A549 (cell line): ENCODE measurements around the gene SV2C. TPM values are rescaled to one million over a fixed set of nuclear protein-coding genes. Genes with fewer than 3 reads are reported as not detected.

Experiments used
- ATAC-seq, 2 experiments: fragments of 200-7000 bp in 1 of 2; fragments of >200 bp in 1 of 2; cut with Nextera tagmentation in 1 of 2; cut with Tn5 transposase in 1 of 2; 3 replicates each; pipeline versions ENCODE4 v1.8.0 to v1.9.1; 2018 to 2020; ENCODE audit warnings: mild to moderate bottlenecking in 1 of 2, moderate library complexity in 1 of 2
- CTCF ChIA-PET: fragments of 300-600 bp; sonication (Branson Sonifier 250); formaldehyde crosslinking; extraction: SDS; loops from one replicate; lab custom pipeline; 2021; ENCODE audit warnings: antibody characterized with exemption, inconsistent platforms; lab: Yijun Ruan, JAX
- POLR2A ChIA-PET: fragments of 350-600 bp; formaldehyde crosslinking; extraction: SDS; loops from one replicate; lab custom pipeline; 2021; ENCODE audit warnings: antibody characterized with exemption, inconsistent platforms; lab: Yijun Ruan, JAX
- DNase-seq, 2 experiments: peaks; one replicate each; pipeline versions ENCODE4 v3.0.0 to v3.0.0-alpha.2; 2011 to 2016; ENCODE audit warnings: low read depth in 1 of 2, low spot score in 1 of 2
- FAIRE-seq: peaks from 2 replicates; lab custom pipeline; 2011; peaks lifted over from hg19 to GRCh38; lab: Jason Lieb, UNC
- H3K27ac ChIP-seq, 2 experiments: fragments of >200 bp; sonication (Bioruptor Twin); formaldehyde crosslinking; 3 replicates each; pipeline ENCODE4 v1.5.1; 2016 to 2017
- H3K4me1 ChIP-seq: fragments of >200 bp; sonication (Bioruptor Twin); formaldehyde crosslinking; 3 replicates; pipeline ENCODE4 v1.6.1; 2016
- H3K4me2 ChIP-seq: fragments of >200 bp; sonication (Bioruptor Twin); formaldehyde crosslinking; 3 replicates; pipeline ENCODE4 v1.6.1; 2016
- H3K4me3 ChIP-seq: fragments of >200 bp; sonication (Bioruptor Twin); formaldehyde crosslinking; 3 replicates; pipeline ENCODE4 v1.5.1; 2016
- H3K9me3 ChIP-seq: fragments of >200 bp; sonication (Bioruptor Twin); formaldehyde crosslinking; 3 replicates; pipeline ENCODE4 v1.6.1; 2016
- ATOH8 ChIP-seq: fragments of 250-450 bp; sonication (Bioruptor Pico); IDR thresholded peaks from 2 replicates; pipeline ENCODE4 v1.5.0; 2020; ENCODE audit warnings: low read depth, mild to moderate bottlenecking, moderate library complexity
- BCL3 ChIP-seq: fragments of >200 bp; sonication (Bioruptor Twin); formaldehyde crosslinking; IDR thresholded peaks from 3 replicates; pipeline ENCODE4 v1.6.1; 2016
- CHD2 ChIP-seq: fragments of 150-350 bp; IDR thresholded peaks from 2 replicates; pipeline ENCODE4 v1.6.1; 2014; ENCODE audit warnings: low read length; ENCODE audit not compliant: partially characterized antibody
- CHD4 ChIP-seq: fragments of 200-600 bp; sonication (generic); IDR thresholded peaks from 2 replicates; pipeline ENCODE4 v1.6.1; 2016; ENCODE audit warnings: antibody characterized with exemption, mild to moderate bottlenecking, borderline replicate concordance
- CTCF ChIP-seq: fragments of >200 bp; sonication (Bioruptor Twin); formaldehyde crosslinking; IDR thresholded peaks from 3 replicates; pipeline ENCODE4 v1.5.1; 2016
- EHF ChIP-seq: fragments of 250-450 bp; sonication (Bioruptor Pico); IDR thresholded peaks from 2 replicates; pipeline ENCODE4 v1.5.0; 2020; ENCODE audit warnings: mild to moderate bottlenecking
- EHMT2 ChIP-seq: fragments of 200-600 bp; sonication (generic); IDR thresholded peaks from 2 replicates; pipeline ENCODE4 v1.6.1; 2016; ENCODE audit warnings: antibody characterized with exemption, low read depth, mild to moderate bottlenecking, moderate library complexity
- ELK1 ChIP-seq: fragments of 150-350 bp; IDR thresholded peaks from 2 replicates; pipeline ENCODE4 v1.6.1; 2014; ENCODE audit warnings: low read depth, mild to moderate bottlenecking, low read length
- EP300 ChIP-seq, 2 experiments: fragments of >200 bp; sonication (Bioruptor Twin); formaldehyde crosslinking; IDR thresholded peaks; 2 replicates in 1 of 2; 3 replicates in 1 of 2; pipeline ENCODE4 v1.6.1; 2016 to 2017
- FOSL2 ChIP-seq, 2 experiments: fragments of 450-650 bp in 1 of 2; fragments of >200 bp in 1 of 2; sonication (Bioruptor Twin) in 1 of 2; formaldehyde crosslinking; IDR thresholded peaks; 2 replicates each; pipeline versions ENCODE4 v1.5.0 to v1.6.1; 2016 to 2020; ENCODE audit warnings: mild to moderate bottlenecking in 1 of 2, moderate library complexity in 1 of 2
- GATA3 ChIP-seq: IDR thresholded peaks from 2 replicates; pipeline ENCODE4 v1.6.1; 2012; ENCODE audit warnings: borderline replicate concordance
- HDAC2 ChIP-seq: fragments of 200-600 bp; sonication (generic); IDR thresholded peaks from 2 replicates; pipeline ENCODE4 v1.6.1; 2016
- HMGXB4 ChIP-seq: fragments of 250-450 bp; sonication (Bioruptor Pico); IDR thresholded peaks from 2 replicates; pipeline ENCODE4 v1.5.0; 2021; ENCODE audit warnings: mild to moderate bottlenecking, moderate library complexity, borderline replicate concordance
- KDM5A ChIP-seq: fragments of 200-600 bp; sonication (generic); IDR thresholded peaks from 2 replicates; pipeline ENCODE4 v1.6.1; 2016; ENCODE audit warnings: antibody characterized with exemption, mild to moderate bottlenecking
- MAFK ChIP-seq: fragments of 450-650 bp; IDR thresholded peaks from 2 replicates; pipeline ENCODE4 v1.6.1; 2014; ENCODE audit not compliant: partially characterized antibody
- NPAS2 ChIP-seq: fragments of 250-450 bp; sonication (Bioruptor Pico); IDR thresholded peaks from 2 replicates; pipeline ENCODE4 v1.8.0; 2022; ENCODE audit warnings: mild to moderate bottlenecking, moderate library complexity, borderline replicate concordance
- PBX3 ChIP-seq: IDR thresholded peaks from 2 replicates; pipeline ENCODE4 v1.6.1; 2012
- POLR2A ChIP-seq: IDR thresholded peaks from 2 replicates; pipeline ENCODE4 v1.6.1; 2012; ENCODE audit warnings: mild to moderate bottlenecking, low read length
- RARB ChIP-seq: fragments of 250-450 bp; sonication (Bioruptor Pico); IDR thresholded peaks from 2 replicates; pipeline ENCODE4 v1.8.0; 2021; ENCODE audit warnings: mild to moderate bottlenecking, moderate library complexity
- REST ChIP-seq: fragments of 200-600 bp; sonication (generic); IDR thresholded peaks from 2 replicates; pipeline ENCODE4 v1.6.1; 2016; ENCODE audit warnings: antibody characterized with exemption, mild to moderate bottlenecking, moderate library complexity
- RNF2 ChIP-seq: fragments of 200-600 bp; sonication (generic); IDR thresholded peaks from 2 replicates; pipeline ENCODE4 v1.6.1; 2016; ENCODE audit warnings: low read depth, mild to moderate bottlenecking, antibody characterized with exemption, moderate library complexity, borderline replicate concordance
- TFCP2L1 ChIP-seq: fragments of 250-450 bp; sonication (Bioruptor Pico); IDR thresholded peaks from 2 replicates; pipeline ENCODE4 v1.5.0; 2021; ENCODE audit warnings: mild to moderate bottlenecking
- TP53 ChIP-seq: fragments of 250-450 bp; sonication (Bioruptor Pico); IDR thresholded peaks from 2 replicates; pipeline ENCODE4 v1.5.0; 2021; ENCODE audit warnings: mild to moderate bottlenecking, moderate library complexity
- ZSCAN20 ChIP-seq: fragments of 250-450 bp; sonication (Bioruptor Pico); IDR thresholded peaks from 2 replicates; pipeline ENCODE4 v1.8.0; 2022; ENCODE audit warnings: mild to moderate bottlenecking, moderate library complexity
- WGBS: methylation state at CpG from one replicate; pipeline ENCODE4 v1.1.6; 2017; ENCODE audit errors: missing lambda C conversion rate; 5-methylcytosine and 5-hydroxymethylcytosine counted together
- polyA plus RNA-seq, 4 experiments: library from polyadenylated mRNA; depleted of rRNA in 3 of 4; stranded (reverse); fragments of >200 nt; fragmentation: RNase III in 1 of 4; extraction: RNeasy Plus Mini Kit Qiagen cat#74134 plus additional on column Dnase treatment in 1 of 4; gene quantifications; 2 replicates in 3 of 4; 3 replicates in 1 of 4; pipeline ENCODE4 v1.2.3, GENCODE V29; 2011 to 2017

The SV2C gene
- polyA plus RNA-seq, 2 of the 4 experiments (the other 2 are of a cell fraction) = not detected

GRCh38 chr5:76389513-76390154, 306.5 kb downstream of the SV2C start:
- 84% methylated on average over 13 of the region's 13 CpGs for WGBS
- no peak for TF ChIP-seq FOSL2 (IDR thresholded peaks at IDR 0.05)
- no peak for TF ChIP-seq FOSL2 (CRISPR knock-in tag; IDR thresholded peaks at IDR 0.05)
- no peak for TF ChIP-seq HMGXB4 (CRISPR knock-in tag)
- no peak for TF ChIP-seq ATOH8 (CRISPR knock-in tag)
- no peak for TF ChIP-seq RARB (CRISPR knock-in tag)
- TF ChIP-seq CHD4 = no peak
- no peak for TF ChIP-seq BCL3
- no peak for TF ChIP-seq CHD2
- no peak for TF ChIP-seq EHF
- no peak for TF ChIP-seq ZSCAN20
- TF ChIP-seq EHMT2 = no peak
- TF ChIP-seq MAFK = no peak
- TF ChIP-seq EP300 (IDR thresholded peaks at IDR 0.05) = no peak
- TF ChIP-seq ELK1 = no peak
- no peak for TF ChIP-seq POLR2A
- TF ChIP-seq KDM5A = no peak
- TF ChIP-seq, all 56 proteins: peak for 0
- ChIA-PET POLR2A (no interaction called here), CTCF (interaction anchor here (0.7 to 2.7 kb wide), 4 partner anchors 14 to 743 kb away, joined by 3 to 17 read pairs (median 3); partner anchors contain the start of gene IQGAP2)
- Histone ChIP-seq H3K4me2 (no peak overlapping the region), H3K4me1 (no peaks in the 10 kb centered on the region), H3K9me3 (no peaks in the 10 kb centered on the region), H3K4me3 (no peak overlapping the region), H3K27ac (no peak overlapping the region)
- ATAC-seq = no peak
- FAIRE-seq = no peak
- DNase-seq = no peak

- Histone ChIP-seq H3K4me3 (no peak overlapping the region), H3K4me1 (no peaks in the 10 kb centered on the region), H3K4me2 (no peak overlapping the region)
- ChIA-PET CTCF (interaction anchor here (1.0 kb wide), 1 partner anchor 12 kb away, joined by 3 read pairs; the partner anchor contains the start of gene IQGAP2), POLR2A (no interaction called here)
- DNase-seq (no peak), FAIRE-seq (no peak)
- 74% methylated on average over 9 of the region's 9 CpGs for WGBS
- TF ChIP-seq ZSCAN20 (no peak), HDAC2 (no peak), NPAS2 (CRISPR knock-in tag) (no peak), REST (no peak), TP53 (CRISPR knock-in tag) (no peak), GATA3 (no peak), CTCF (no peak), TFCP2L1 (CRISPR knock-in tag) (no peak), PBX3 (no peak), RNF2 (no peak), CHD4 (no peak)
- TF ChIP-seq, all 56 proteins: peak for 0
- Histone ChIP-seq H3K27ac (no peak overlapping the region), H3K9me3 (no peaks in the 10 kb centered on the region)
- ATAC-seq = no peak
Measured at GRCh38 chr5:76391014-76391413, 307.8 kb downstream of the SV2C start.
